Epithelial cell of esophagus (primary cell): Measurements from ENCODE around the gene NUTM1.
"Not testable (repeated sequence)": the region's sequence is repeated elsewhere in the genome, so short reads cannot be mapped to it uniquely, and the experiment has no call there.

Experiments used
- DNase-seq: peaks from one replicate; pipeline ENCODE4 v3.0.0; 2010; ENCODE audit warnings: low read depth
- H3K4me3 ChIP-seq: 2 replicates; pipeline ENCODE4 v1.5.1; 2011; ENCODE audit warnings: mild to moderate bottlenecking, low read length, control low read depth
- TF ChIP-seq, protein P1 (sequence below): IDR thresholded peaks from 2 replicates; pipeline ENCODE4 v1.5.1; 2011; ENCODE audit warnings: low read depth, mild to moderate bottlenecking, low read length, control low read depth, inconsistent platforms; ENCODE audit not compliant: insufficient read depth; ENCODE audit errors: missing control alignments

The NUTM1 gene

DNA sequence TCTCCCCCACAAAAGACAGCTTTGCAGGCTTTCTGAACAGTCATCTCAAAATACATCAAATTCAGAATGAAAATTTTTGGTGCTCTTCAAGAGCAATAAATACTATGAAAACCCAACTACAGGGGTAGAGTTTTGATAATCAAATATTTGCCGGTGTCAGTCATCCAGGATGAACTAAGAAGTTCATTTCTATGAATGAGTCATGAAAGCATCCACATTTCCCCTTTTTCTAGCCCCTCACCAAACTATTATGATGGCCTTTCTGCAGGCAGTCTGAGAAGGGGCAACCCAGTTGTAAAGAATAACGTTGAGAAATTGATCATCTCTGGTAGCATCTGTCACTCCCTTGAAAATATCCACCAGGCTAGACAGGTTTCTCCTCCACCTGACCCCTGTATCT is 27.0 kb downstream of the NUTM1 start:
- TF ChIP-seq, protein P1, sequence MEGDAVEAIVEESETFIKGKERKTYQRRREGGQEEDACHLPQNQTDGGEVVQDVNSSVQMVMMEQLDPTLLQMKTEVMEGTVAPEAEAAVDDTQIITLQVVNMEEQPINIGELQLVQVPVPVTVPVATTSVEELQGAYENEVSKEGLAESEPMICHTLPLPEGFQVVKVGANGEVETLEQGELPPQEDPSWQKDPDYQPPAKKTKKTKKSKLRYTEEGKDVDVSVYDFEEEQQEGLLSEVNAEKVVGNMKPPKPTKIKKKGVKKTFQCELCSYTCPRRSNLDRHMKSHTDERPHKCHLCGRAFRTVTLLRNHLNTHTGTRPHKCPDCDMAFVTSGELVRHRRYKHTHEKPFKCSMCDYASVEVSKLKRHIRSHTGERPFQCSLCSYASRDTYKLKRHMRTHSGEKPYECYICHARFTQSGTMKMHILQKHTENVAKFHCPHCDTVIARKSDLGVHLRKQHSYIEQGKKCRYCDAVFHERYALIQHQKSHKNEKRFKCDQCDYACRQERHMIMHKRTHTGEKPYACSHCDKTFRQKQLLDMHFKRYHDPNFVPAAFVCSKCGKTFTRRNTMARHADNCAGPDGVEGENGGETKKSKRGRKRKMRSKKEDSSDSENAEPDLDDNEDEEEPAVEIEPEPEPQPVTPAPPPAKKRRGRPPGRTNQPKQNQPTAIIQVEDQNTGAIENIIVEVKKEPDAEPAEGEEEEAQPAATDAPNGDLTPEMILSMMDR = no peak
- no peak for DNase-seq
- H3K4me3 ChIP-seq = no peak overlapping the region

DNA sequence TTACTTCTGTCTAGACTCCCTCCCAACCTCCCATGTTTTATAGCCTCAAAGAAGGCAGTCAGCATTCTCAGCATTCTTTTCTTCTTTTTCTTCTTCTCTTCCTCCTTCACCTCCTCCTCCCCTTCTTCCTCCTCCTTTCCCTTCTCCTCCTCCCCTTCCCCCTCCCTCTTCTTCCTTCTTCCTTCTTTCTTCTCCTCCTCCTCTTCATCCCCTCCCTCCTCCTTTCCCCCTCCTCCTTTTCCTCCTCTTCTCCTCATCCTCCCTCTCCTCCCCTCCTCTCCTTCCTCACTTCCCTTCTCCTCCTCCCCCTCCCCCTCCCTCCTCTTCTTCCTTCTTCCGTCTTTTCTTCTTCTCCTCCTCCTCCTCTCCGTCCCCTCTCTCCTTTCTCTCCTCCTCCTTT is 27.5 kb downstream of the NUTM1 start:
- DNase-seq = no peak

DNA sequence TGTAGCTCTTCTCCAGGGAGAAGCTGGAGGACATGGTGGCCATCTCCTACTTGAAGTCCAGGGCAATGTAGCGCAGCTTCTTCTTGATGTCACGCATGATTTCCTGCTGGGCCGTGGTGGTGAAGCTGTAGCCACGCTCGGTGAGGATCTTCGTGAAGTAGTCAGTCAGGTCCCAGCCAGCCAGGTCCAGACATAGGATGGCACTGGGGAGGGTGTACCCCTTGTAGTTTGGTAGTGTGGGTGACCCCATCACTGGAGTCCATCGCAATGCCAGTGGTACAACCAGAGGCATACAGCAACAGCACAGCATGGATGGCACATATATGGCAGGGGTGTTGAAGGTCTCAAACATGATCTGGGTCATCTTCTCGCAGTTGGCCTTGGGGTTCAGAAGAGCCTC is 30.8 kb downstream of the NUTM1 start:
- TF ChIP-seq, protein P1 = no peak
- no peak overlapping the region for H3K4me3 ChIP-seq
- no peak for DNase-seq

More for the DNA sequence above, 27.5 kb downstream of the NUTM1 start:
- H3K4me3 ChIP-seq = no peak overlapping the region
- TF ChIP-seq, protein P1 = no peak

DNA sequence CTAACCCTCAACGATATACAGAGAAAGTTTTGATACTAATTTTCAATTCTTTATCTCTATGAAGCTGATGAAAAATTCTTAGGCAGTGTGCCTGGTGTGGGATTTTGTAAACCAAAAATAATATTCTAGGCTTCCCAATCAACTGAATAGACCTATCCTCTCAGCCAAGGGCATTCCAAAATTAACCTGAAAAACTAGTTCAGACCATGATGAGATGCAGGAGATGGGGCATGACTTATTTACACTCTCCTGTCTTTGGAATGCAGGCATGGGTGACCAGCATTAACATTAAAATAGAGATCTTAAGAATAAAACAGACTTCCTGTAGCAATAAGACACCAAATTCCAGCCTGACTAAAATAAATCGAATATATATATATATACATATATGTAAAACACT is 31.7 kb downstream of the NUTM1 start:
- no peak overlapping the region for H3K4me3 ChIP-seq
- DNase-seq = peak; percentile 22
- TF ChIP-seq, protein P1 = no peak

DNA sequence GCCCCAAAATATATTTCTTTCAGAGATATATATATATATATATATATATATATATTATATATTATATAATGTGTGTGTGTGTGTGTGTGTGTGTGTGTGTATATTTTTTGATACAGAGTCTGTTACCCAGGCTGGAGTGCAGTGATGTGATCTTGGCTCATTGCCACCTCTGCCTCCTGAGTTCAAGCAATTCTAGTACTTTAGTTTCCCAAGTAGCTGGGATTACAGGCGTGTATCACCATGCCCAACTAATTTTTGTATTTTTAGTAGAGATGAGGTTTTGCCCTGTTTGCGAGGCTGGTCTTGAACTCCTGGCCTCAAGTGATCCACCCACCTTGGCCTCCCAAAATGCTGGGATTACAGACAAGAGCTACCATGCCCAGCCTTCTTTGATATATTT is 32.4 kb downstream of the NUTM1 start:
- not testable (repeated sequence) for H3K4me3 ChIP-seq, DNase-seq

DNA sequence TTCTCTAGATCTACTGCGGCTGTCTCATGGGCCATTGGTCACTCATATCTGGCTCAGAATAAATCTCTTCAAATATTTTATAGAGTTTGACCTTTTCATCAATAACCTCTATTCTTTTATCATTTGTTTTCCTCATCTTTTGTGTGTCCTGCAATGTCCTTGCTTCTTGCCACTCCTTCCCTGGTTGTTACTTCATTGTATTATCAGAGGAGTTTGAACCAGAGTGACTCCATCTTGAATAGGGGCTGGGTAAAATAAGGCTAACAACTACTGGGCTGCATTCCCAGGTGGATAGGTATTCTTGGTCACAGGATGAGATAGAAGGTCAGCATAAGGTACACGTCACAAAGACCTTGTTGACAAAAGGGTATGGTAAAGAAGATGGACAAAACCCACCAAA is 33.7 kb downstream of the NUTM1 start:
- TF ChIP-seq, protein P1 = no peak
- H3K4me3 ChIP-seq = no peak overlapping the region
- DNase-seq = no peak

DNA sequence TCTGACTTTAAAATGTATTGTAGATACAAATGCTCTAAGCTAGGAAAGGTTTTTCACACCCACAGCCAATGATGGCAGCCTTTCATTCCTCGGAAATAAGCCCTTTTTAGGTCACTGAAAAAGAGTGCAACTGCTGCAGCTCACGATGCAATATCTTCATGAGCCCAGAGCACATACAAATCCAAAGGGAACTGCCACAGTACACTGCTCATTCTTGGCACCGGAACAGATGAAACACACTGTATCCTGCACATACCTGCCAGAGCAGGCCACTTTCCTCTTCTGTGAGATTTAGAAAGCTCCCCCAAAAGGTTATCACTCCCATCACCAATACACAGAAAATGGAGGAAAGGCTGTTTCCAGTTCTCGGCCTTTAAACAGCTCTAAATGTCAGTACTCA is 37.4 kb downstream of the NUTM1 start:
- DNase-seq, H3K4me3 ChIP-seq: not testable (repeated sequence)

DNA sequence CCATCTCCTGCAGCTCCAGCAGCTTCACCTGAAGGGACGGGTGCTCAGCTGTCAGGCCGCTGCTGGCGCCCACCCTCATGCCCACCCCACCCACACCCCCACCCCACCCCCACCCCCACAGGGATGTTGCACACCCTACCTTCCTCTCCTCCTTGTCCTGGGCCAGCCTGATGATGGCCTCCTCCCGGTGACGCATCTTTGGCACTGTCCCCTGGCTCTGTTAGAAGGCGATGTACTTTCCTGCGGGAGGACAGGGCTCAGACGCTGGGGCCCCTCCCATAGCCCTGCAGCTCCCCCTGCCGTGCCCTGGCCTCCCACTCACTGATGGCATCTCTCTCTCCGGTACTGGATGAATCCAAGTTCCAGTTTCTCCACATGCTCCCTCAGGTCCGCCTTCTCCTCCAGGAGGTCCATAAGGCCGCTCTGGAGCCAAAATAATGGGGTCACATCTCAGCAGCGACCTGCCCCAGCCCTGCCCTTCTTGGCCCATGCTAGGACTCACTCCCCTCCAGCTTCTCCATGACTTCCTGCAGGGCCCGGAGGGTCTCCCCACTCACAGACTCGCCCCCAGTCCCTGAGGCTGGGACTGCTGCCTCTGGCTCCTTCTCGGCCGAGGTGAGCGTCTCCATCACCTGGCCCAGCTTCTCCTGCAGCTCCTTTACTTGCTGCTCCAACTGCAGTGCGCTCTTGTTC is 38.9 kb downstream of the NUTM1 start:
- DNase-seq, H3K4me3 ChIP-seq: not testable (repeated sequence)

DNA sequence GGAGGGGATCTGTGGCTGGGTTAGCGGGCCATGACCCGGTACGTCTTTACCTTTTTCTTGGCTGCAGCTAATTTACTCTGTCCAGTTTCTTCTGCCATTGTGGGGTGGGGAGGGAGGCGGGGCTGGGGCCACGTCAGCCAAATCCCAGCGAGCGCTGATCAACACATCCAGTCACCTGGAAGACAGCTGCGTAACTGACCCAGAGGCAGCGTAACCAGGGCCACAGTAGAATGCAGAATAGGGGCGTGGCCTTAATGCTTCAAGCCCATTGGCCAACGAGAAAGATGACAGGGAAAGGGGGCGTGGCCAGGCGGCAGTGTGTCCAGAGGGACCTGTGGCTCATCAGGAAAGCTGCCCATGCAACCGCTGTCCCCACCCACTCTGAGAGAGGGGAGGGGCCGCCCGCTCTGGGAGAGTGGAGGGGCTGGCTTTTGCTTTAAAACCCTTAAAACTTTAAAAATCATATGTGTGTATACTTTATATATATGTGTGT is 46.5 kb downstream of the NUTM1 start:
- H3K4me3 ChIP-seq, DNase-seq: not testable (repeated sequence)

DNA sequence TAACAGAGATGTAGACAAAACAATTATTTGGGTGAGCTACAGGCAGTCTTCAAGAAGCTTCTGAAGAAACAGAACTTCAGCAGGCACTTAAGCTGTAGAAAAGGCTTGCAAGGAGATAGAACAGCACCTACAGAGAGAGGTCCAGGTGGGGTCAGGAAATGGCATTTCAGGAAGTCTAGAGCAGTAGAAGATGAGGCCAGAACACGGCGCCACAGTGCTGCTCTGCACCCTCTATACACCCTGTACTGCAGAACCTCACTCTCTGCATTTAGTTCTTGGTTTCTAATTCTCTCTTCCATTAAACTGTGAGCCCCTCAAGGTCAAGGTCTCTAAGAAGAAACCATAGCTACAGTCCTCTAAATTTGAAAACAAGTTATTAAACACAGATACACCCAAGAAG is 49.9 kb downstream of the NUTM1 start:
- not testable (repeated sequence) for DNase-seq, H3K4me3 ChIP-seq

DNA sequence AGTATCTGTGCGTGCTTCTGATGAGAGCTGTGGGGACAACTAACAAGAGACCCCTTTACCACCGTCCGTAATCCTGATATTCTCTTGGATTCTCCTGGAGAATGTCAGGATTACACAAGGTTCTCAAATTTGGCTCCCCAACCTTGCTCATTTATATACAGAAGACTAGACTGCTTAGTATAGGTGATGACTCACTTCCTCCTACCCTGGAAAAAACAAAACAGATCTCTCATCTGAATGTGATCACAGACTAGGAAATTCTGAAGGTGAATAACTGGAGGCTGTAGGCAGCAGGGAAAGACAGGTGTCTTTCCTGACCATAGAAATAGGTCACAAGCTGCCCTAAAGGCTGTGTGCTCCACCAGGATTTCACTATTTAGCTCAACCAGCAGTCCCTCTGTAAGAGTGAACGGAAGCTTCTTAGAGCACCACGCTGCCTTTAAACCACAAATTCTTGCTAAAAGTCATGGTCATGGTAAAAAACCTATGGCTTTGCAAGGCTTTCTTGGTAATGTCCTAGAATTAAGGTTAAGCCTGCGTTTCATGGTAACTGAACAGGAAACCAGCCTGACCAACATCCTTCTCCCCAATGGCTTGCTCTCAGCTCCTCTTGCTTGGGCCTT is 54.6 kb downstream of the NUTM1 start:
- not testable (repeated sequence) for DNase-seq, H3K4me3 ChIP-seq

DNA sequence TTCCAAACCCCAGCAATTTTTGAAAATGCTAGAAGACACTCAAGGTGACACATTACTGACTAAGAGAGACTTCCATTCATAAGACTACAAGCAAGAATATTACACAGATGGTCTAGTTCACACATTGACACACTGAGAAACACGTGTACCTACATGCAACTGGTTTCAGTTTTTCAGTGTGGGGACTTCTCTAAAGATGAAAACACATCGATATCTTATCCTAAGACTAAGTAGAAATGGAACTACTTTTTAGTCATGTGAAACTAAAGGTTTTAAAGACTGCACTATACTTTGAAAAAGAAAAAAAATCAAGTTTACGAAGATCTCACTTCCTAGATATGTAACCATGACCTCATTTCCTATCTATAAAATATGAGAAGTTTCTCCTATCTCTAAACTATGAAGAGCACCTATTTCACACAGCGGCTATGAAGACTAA is 60.1 kb downstream of the NUTM1 start:
- DNase-seq, H3K4me3 ChIP-seq: not testable (repeated sequence)

DNA sequence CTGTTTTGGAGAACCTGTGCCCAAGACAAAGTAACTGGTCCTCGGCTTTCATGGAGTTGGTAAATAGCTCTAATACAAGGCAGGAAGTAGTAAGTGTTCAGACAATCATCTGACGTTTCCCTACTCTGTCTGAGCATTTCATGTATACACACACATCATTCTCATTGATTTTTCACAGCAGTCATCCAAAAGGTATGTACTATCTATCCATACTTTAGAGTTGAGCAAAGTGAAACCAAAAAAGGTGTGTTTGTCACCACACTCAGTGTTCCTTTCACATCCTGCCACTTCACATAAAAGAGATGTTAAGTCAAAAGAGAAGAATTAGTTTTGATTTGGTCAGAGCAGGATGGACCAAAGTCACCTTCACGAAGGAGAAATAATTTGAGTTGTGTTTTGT is 60.8 kb downstream of the NUTM1 start:
- DNase-seq, H3K4me3 ChIP-seq: not testable (repeated sequence)
